GM12865 (cell line): ENCODE data around the gene MIS12.

ENCODE experiments used
- DNase-seq: peaks from one replicate; pipeline ENCODE4 v3.0.0; 2010; ENCODE audit warnings: low read depth
- H3K4me3 ChIP-seq: 2 replicates; pipeline ENCODE4 v1.5.1; 2011; ENCODE audit warnings: mild to moderate bottlenecking, low read depth, low read length, control low read depth
- TF ChIP-seq, protein P1 (sequence below): IDR thresholded peaks from 2 replicates; pipeline ENCODE4 v1.5.1; 2011; ENCODE audit warnings: low read length, control low read depth, low read depth, inconsistent platforms; ENCODE audit not compliant: insufficient read depth; ENCODE audit errors: missing control alignments

The MIS12 gene

GRCh38 chr17:5508810-5509209, 22.4 kb downstream of the MIS12 start:
- no peak for DNase-seq
- no peak overlapping the region for H3K4me3 ChIP-seq
- TF ChIP-seq, protein P1, sequence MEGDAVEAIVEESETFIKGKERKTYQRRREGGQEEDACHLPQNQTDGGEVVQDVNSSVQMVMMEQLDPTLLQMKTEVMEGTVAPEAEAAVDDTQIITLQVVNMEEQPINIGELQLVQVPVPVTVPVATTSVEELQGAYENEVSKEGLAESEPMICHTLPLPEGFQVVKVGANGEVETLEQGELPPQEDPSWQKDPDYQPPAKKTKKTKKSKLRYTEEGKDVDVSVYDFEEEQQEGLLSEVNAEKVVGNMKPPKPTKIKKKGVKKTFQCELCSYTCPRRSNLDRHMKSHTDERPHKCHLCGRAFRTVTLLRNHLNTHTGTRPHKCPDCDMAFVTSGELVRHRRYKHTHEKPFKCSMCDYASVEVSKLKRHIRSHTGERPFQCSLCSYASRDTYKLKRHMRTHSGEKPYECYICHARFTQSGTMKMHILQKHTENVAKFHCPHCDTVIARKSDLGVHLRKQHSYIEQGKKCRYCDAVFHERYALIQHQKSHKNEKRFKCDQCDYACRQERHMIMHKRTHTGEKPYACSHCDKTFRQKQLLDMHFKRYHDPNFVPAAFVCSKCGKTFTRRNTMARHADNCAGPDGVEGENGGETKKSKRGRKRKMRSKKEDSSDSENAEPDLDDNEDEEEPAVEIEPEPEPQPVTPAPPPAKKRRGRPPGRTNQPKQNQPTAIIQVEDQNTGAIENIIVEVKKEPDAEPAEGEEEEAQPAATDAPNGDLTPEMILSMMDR, result no peak

GRCh38 chr17:5509482-5509881, 23.1 kb downstream of the MIS12 start:
- no peak overlapping the region for H3K4me3 ChIP-seq
- no peak for DNase-seq
- TF ChIP-seq, protein P1, result no peak

DNA sequence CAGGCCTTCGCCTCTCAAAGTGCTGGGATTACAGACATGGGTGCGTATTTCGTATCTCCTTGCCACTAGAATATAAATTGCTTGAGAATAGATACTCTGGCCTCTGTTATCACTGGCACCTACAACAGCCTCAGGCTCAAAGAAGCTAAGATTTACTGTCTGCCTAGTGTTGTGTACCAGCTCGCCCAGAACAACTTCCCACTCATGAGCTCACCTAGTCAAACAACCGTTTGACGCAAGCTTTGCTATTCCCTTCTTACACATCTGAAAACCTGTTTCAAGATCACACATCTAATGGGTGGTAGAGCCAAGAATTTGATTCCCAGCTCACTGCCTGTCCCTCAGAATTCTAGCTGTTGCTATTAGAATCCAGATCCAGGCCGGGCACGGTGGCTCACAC, 24.4 kb downstream of the MIS12 start:
- TF ChIP-seq, protein P1, result no peak
- no peak overlapping the region for H3K4me3 ChIP-seq
- no peak for DNase-seq

GRCh38 chr17:5511401-5512225, 25.2 kb downstream of the MIS12 start:
- DNase-seq, result no peak
- TF ChIP-seq, protein P1, result no peak
- no peak overlapping the region for H3K4me3 ChIP-seq

- no peak overlapping the region for H3K4me3 ChIP-seq
- no peak for DNase-seq
- TF ChIP-seq, protein P1, result no peak
These were observed 27.3 kb downstream of the MIS12 start for GRCh38 chr17:5513628-5514027.

DNA sequence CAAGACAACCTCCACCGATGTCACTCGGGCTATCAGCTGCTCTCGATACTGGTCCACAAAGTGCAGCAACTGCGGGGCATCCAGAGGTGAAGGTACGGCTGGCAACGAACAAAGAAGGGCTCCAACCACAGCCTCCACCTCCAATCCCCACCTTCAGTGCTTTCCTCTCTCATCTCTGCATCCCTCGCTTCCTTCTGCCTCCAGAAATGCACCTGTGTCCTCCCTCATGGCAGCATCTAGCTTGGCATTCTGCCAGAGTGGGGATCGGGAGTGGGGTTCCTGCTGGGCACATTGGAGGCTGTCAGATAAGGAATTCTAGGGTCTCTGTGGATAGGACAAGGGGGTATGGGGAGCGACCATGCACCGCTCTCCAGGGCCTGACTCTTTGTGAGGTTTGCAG, 28.6 kb downstream of the MIS12 start:
- H3K4me3 ChIP-seq, result no peak overlapping the region
- TF ChIP-seq, protein P1, result no peak
- no peak for DNase-seq
